Cardiac muscle cell (in vitro differentiated cells and primary cell): ENCODE measurements around the gene COPE. TPM values are rescaled to one million over a fixed set of nuclear protein-coding genes. Genes with fewer than 3 reads are reported as not detected.

Experiments
- DNase-seq, 2 donors: peaks; one replicate each; pipeline versions ENCODE4 v3.0.0 to v3.0.0-alpha.2; 2010 to 2017; ENCODE audit warnings: low read depth in 1 of 2, low spot score in 1 of 2
- H3K27ac ChIP-seq: fragments of 200-600 bp; sonication (generic); 2 replicates; pipeline ENCODE4 v1.5.1; 2016
- H3K27me3 ChIP-seq: fragments of 200-600 bp; sonication (generic); 2 replicates; pipeline ENCODE4 v1.6.0; 2016; ENCODE audit warnings: control low read depth
- H3K36me3 ChIP-seq: fragments of 200-600 bp; sonication (generic); 2 replicates; pipeline ENCODE4 v1.5.1; 2016; ENCODE audit warnings: control low read depth
- H3K4me1 ChIP-seq: fragments of 200-600 bp; sonication (generic); 2 replicates; pipeline ENCODE4 v1.8.1; 2017; ENCODE audit warnings: low read depth, mild to moderate bottlenecking, mixed run types
- H3K4me3 ChIP-seq: fragments of 200-600 bp; sonication (generic); 2 replicates; pipeline ENCODE4 v1.5.1; 2016; ENCODE audit warnings: mild to moderate bottlenecking
- H3K9me3 ChIP-seq: fragments of 200-600 bp; sonication (generic); 2 replicates; pipeline ENCODE4 v1.5.1; 2017; ENCODE audit warnings: low read depth, mild to moderate bottlenecking, control low read depth
- CTCF ChIP-seq: IDR thresholded peaks from 2 replicates; pipeline ENCODE4 v1.5.1; 2012; ENCODE audit warnings: low read depth, mild to moderate bottlenecking, low read length
- polyA plus RNA-seq: library from polyadenylated mRNA; unstranded; fragments of >200 nt; fragmentation: Nextera tagmentation; extraction: Ambion mirVana; gene quantifications from 2 replicates; pipeline ENCODE4 v1.2.1, GENCODE V29; 2016
- total RNA-seq: library from RNA; depleted of rRNA; stranded (reverse); fragments of >200 nt; gene quantifications from 2 replicates; pipeline ENCODE4 v1.2.3, GENCODE V29; 2016

The COPE gene
- total and polyA plus RNA-seq, 2 experiments from 2014 or later = 306 to 523 TPM

DNA sequence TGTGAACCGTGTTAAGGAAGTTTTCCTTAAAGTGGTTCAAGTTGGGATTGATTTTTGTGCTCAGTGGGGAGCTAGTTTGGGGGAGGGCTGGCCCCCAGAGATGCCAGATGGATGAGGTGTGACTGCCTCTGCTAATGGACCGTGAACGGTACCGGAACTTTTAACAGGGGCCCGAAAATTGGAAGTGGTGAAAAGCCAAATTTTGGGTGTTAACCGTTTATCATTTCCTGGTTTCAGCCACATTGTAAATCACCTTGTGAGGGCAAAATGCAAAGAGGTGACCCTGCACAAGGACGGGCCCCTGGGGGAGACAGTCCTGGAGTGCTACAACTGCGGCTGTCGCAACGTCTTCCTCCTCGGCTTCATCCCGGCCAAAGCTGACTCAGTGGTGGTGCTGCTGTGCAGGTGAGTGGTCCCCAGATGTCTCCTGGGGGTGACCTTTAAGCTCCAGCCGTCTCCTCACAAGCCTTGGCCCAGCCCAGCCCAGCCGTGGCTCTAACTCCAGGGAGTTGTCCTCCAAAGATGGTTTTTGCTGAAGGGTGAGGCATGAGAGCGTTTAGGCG lies 69.3 kb downstream of the COPE start:
- Histone ChIP-seq H3K4me3 (no peak overlapping the region), H3K9me3 (no peaks in the 10 kb centered on the region), H3K27ac (peak overlapping the region; percentile 28), H3K27me3 (no peaks in the 10 kb centered on the region), H3K36me3 (peaks cover 30% of the 10 kb centered on the region), H3K4me1 (no peaks in the 10 kb centered on the region)
- DNase-seq = no peak
- no peak for TF ChIP-seq CTCF

Other genes with a start within 250 kb of the COPE start
- gene CRTC1, start 235.7 kb downstream of the COPE start, total RNA-seq = 12.8 and 13.8 TPM in 2 replicates
- gene CRTC1, start 235.7 kb downstream of the COPE start, polyA plus RNA-seq = 4.0 and 5.8 TPM in 2 replicates
- gene COMP, start 128.1 kb downstream of the COPE start, total RNA-seq = 0.07 and 0.09 TPM in 2 replicates
- 0.46 TPM in 1 of 2 replicates, not detected in the other for gene COMP, start 128.1 kb downstream of the COPE start, polyA plus RNA-seq
- gene UPF1, start 87.4 kb downstream of the COPE start, total RNA-seq = 77.5 and 121 TPM in 2 replicates
- 36.4 and 37.7 TPM in 2 replicates for gene UPF1, start 87.4 kb downstream of the COPE start, polyA plus RNA-seq
- gene CERS1, start 23.2 kb downstream of the COPE start, total RNA-seq = 15.2 and 16.1 TPM in 2 replicates
- gene CERS1, start 23.2 kb downstream of the COPE start, polyA plus RNA-seq = 29.3 and 30.9 TPM in 2 replicates
- gene DDX49, start 328 bp upstream of the COPE start, total RNA-seq = 57.6 and 65.4 TPM in 2 replicates
- gene DDX49, start 328 bp upstream of the COPE start, polyA plus RNA-seq = 42.8 and 48.5 TPM in 2 replicates
- 55.8 and 62.7 TPM in 2 replicates for gene HOMER3, start 21.8 kb upstream of the COPE start, total RNA-seq
- 47.0 and 49.0 TPM in 2 replicates for gene HOMER3, start 21.8 kb upstream of the COPE start, polyA plus RNA-seq
- gene SUGP2, start 114.1 kb upstream of the COPE start, total RNA-seq = 90.1 and 126 TPM in 2 replicates
- gene SUGP2, start 114.1 kb upstream of the COPE start, polyA plus RNA-seq = 120 and 145 TPM in 2 replicates
- 34.6 and 42.2 TPM in 2 replicates for gene ARMC6, start 114.2 kb upstream of the COPE start, total RNA-seq
- gene ARMC6, start 114.2 kb upstream of the COPE start, polyA plus RNA-seq = 22.7 and 31.0 TPM in 2 replicates
- gene SLC25A42, start 144.6 kb upstream of the COPE start, total RNA-seq = 22.4 and 30.4 TPM in 2 replicates
- 28.7 and 31.3 TPM in 2 replicates for gene SLC25A42, start 144.6 kb upstream of the COPE start, polyA plus RNA-seq
- gene TMEM161A, start 219.1 kb upstream of the COPE start, total RNA-seq = 83.9 and 136 TPM in 2 replicates
- gene TMEM161A, start 219.1 kb upstream of the COPE start, polyA plus RNA-seq = 121 and 157 TPM in 2 replicates